GM21576 (cell line): ENCODE data around the gene CACNA1D.

Source experiments
- ATAC-seq: cut with Tn5 transposase; IDR thresholded peaks from one replicate; pipeline ENCODE4 v1.9.1; 2021; ENCODE audit warnings: mild to moderate bottlenecking, moderate library complexity; ENCODE audit not compliant: unreplicated experiment

Gene CACNA1D

GRCh38 chr3:53708001-53708621, 213.7 kb downstream of the CACNA1D start:
- no peak for ATAC-seq

- no peak for ATAC-seq
Measured at GRCh38 chr3:53709256-53709655, 214.8 kb downstream of the CACNA1D start.

GRCh38 chr3:53709860-53710674, 215.7 kb downstream of the CACNA1D start:
- ATAC-seq, result no peak

- no peak for ATAC-seq
Measured at GRCh38 chr3:53711387-53711786, 217.0 kb downstream of the CACNA1D start.

GRCh38 chr3:53712817-53713388, 218.5 kb downstream of the CACNA1D start:
- no peak for ATAC-seq

- no peak for ATAC-seq
Measured at GRCh38 chr3:53713626-53714025, 219.2 kb downstream of the CACNA1D start.

GRCh38 chr3:53715815-53716483, 221.5 kb downstream of the CACNA1D start:
- no peak for ATAC-seq

GRCh38 chr3:53716998-53717397, 222.6 kb downstream of the CACNA1D start:
- no peak for ATAC-seq

GRCh38 chr3:53718462-53718861, 224.1 kb downstream of the CACNA1D start:
- no peak for ATAC-seq

- ATAC-seq, result no peak
Measured at GRCh38 chr3:53719796-53720195, 225.4 kb downstream of the CACNA1D start.

- no peak for ATAC-seq
Measured at GRCh38 chr3:53721187-53722119, 227.0 kb downstream of the CACNA1D start.

- no peak for ATAC-seq
Measured at GRCh38 chr3:53724566-53724965, 230.2 kb downstream of the CACNA1D start.

- no peak for ATAC-seq
Measured at GRCh38 chr3:53725387-53725995, 231.1 kb downstream of the CACNA1D start.

- ATAC-seq, result no peak
Measured at GRCh38 chr3:53726643-53727042, 232.2 kb downstream of the CACNA1D start.

GRCh38 chr3:53728606-53729005, 234.2 kb downstream of the CACNA1D start:
- ATAC-seq, result no peak

- no peak for ATAC-seq
Measured at GRCh38 chr3:53729159-53729558, 234.7 kb downstream of the CACNA1D start.

GRCh38 chr3:53729618-53730017, 235.2 kb downstream of the CACNA1D start:
- ATAC-seq, result peak; percentile 50

- ATAC-seq, result no peak
Measured at GRCh38 chr3:53730576-53730975, 236.2 kb downstream of the CACNA1D start.

- ATAC-seq, result no peak
Measured at GRCh38 chr3:53731934-53732624, 237.7 kb downstream of the CACNA1D start.
